GM19193 (cell line): ENCODE data around the gene NR5A1.

ENCODE experiments used
- POLR2A ChIP-seq: IDR thresholded peaks from 4 replicates; pipeline ENCODE4 v1.6.1; 2011; ENCODE audit not compliant: insufficient read depth, insufficient read length; ENCODE audit errors: extremely low read depth

NR5A1 gene

GRCh38 chr9:124485201-124485600 is 22.0 kb downstream of the NR5A1 start:
- no peak for TF ChIP-seq POLR2A

DNA sequence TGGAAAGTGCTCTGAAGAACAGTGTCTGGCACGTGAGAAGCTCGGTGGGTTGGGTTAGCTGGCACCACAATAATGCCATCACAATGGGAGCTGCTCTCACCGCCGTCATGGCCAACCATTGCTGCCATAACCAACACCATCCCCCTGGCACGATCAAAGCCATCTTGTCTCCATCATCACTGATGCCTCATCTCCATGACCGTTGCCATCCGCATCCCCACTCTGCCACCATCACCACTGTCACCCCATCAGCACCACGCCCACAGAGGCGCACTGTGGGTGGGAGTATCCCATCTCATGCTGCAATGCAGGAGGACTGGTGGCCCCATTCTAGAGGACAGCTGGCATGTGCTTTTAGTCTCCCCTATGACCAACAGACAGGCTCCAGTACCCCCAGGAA is 23.7 kb downstream of the NR5A1 start:
- TF ChIP-seq POLR2A = no peak

GRCh38 chr9:124482431-124483031 is 24.7 kb downstream of the NR5A1 start:
- no peak for TF ChIP-seq POLR2A

DNA sequence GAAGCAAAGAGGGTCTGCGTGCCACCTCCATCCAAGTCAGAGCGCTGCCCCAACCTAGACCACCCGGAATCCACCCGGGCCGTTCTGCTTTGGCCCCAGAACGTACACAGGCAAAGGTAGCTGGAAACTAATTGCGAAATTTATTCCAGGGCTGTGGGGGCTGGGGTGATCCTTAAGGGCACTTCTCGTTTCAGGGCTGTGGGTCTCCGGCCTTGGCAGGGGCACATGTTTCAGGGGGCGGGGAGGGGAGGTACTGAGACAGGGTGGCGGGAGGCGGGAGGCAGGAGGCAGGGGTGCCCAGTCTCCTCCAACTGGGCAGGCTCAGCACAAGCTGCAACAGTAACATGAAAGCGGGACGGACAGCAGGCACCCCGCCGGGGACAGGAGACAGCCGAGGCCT is 26.1 kb downstream of the NR5A1 start:
- TF ChIP-seq POLR2A = no peak

- no peak for TF ChIP-seq POLR2A
Observed at GRCh38 chr9:124480621-124480981, 26.6 kb downstream of the NR5A1 start.

- no peak for TF ChIP-seq POLR2A
Observed at GRCh38 chr9:124479947-124480620, 27.1 kb downstream of the NR5A1 start.

DNA sequence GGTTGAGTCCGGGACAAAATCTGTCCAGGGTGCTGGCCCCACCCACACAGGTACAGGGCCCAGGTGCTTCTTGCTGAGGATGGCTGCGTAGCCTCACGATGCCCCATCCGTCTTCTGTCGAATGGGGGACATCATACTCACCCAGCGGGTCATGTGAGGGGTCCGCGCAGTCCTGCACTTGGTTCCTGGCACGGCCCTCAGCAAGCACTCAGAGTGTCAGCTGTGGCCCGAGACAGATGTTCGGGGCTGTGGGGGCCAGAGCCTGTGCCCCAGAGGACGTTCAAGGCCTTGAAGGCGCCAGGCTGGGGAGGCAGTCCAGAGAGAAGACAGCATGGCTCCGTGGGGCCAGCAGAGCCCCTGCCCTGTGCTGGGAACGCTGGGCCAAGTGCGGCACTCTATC is 27.8 kb downstream of the NR5A1 start:
- TF ChIP-seq POLR2A = no peak

DNA sequence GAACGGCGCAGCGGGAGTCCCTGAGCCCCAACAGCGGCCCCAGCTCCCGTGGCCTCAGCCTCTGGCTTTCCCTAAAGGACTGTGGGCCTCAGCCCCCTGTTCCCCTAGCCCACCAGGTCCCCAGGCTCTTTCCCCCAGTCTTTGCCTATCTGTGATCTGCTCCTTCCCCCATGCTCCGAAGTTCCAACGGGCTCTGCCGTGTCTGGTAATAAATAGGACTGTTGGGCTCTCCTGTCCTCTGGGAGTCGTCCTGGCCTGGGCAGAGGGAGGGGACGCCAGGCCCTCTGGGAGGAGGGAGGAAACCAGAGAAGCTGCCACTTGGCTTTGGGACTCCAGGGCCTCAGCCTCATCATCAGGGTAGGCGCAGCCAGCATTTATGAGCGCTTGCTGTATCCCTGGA is 28.8 kb downstream of the NR5A1 start:
- no peak for TF ChIP-seq POLR2A

DNA sequence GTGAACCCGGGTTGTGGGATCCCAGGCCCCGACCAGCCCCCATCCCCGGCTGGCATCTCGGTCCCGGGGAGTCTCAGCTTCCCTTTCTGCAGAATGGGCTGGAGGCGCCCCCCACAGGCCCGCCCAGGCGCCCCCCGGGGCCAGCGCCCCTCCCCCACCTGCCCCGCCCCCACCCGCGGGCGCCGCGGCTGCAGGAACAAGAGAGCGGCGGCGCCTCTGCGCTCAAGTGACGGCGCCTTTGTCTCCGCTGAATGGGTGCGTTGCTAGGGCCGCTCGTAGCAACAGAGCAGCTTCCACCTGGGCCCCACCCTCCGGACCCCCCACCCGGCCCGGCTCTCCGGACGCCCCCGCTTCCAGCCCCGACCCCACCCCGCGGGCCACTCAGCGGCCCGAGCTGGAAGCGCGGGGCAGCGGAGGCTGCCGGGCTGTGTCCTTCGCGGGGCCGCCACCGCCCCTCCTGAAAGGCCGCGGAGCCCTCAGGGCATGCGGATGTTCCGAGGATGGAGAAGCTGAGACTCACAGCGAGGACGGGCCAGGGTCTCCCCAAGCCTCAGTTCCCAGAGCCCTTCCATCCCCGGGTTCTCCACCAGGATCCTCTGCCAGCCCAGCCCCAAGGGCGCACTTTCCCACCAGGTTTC is 29.4 kb downstream of the NR5A1 start:
- TF ChIP-seq POLR2A = no peak

DNA sequence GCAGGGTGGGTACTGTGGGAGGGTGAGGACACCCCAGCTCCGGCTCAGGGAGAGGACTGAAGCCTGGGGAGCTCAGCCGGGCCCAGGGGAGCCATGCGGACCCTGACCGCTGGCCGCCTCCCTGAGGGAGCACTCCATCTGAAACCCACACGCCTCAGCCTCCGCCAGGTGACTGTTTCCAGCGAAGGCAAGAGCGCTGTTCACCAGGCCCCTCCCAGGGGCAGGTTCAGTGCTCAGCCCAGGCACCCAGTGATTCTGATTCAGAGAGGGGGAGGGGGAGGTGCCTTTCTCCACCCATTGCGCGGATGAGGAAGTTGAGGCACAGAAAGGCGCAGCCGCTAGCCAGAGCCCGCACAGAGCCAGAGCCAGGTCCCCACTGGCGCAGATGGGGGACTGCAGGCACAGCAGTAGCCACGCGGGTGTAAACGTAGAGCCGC is 30.0 kb downstream of the NR5A1 start:
- TF ChIP-seq POLR2A = no peak

DNA sequence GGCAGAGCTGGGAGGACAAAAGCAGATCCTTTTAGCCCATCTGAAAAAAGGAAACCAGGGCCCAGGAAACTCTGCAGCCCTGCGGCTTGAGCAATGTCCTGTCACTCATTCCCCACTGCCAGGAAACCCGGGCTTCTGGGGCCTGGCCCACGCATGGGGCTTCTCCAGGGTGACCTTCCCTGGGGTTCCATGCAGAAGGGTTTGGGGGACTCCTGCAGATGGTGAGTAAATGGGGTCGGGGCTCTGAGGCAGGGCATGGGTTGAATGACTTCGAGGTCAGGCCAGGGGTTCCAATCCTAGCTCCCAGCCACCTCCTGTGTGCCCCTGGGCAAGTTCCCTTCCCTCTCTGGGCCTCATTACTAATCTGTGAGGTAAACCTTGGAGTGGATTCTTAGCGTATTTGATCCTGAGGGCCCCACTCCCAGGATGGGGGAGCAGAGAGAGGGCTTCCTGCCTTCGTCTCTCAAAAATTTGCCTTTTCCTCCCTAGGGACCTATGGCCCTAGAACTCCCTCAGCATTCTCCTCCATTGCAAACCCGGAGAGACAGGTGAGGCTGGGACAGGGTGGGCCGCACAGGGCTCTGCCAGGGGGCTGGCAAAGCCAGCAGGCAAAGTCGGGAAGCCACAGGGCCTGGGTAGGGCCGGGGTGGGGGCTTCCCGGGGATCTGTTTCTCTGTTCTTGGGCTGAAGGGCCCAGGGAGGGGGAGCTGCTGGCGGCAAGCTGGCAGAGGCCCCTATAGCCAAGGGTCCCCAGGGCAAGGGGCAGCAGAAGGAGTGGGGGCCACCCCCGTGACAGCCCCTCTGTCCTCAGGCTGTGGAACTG is 31.1 kb downstream of the NR5A1 start:
- no peak for TF ChIP-seq POLR2A

- TF ChIP-seq POLR2A = no peak
Observed at GRCh38 chr9:124475158-124475867, 31.9 kb downstream of the NR5A1 start.

DNA sequence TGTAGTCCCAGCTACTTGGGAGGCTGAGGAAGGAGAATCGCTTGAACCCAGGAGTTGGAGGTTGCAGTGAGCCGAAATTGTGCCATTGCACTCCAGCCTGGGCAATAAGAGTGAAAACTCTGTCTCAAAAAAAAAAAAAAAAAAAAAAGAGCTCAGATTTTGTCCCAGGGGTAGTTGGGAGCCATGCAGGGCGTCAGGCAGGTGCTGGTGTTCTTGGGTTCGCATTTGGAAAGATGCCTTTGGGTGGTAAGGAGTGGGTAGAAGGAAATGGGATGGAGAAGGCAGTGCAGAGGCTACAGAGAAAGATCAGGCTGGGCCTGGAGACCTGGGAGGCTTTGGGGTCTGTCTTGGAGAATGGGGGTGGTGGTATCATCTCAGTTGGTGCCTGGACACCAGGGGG is 33.0 kb downstream of the NR5A1 start:
- TF ChIP-seq POLR2A = no peak

DNA sequence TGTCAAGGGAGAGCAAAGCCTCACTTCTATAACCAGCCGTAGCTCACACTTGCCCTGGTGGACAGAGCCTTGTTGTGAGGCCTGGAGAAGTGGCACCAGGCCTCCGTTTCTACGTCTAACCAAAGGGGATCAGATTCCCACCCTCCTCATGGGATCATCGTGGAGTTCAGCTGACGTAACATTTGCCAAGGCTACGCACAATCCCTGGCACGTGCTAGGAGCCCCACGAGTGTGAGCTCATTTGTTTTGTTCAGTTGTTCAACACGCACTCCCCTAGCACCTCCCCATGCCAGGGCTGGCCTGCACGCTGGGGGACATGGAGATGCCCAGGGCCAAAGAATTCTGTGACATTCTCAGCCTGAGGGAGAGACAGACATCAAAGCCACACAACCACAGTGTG is 33.9 kb downstream of the NR5A1 start:
- TF ChIP-seq POLR2A = no peak

DNA sequence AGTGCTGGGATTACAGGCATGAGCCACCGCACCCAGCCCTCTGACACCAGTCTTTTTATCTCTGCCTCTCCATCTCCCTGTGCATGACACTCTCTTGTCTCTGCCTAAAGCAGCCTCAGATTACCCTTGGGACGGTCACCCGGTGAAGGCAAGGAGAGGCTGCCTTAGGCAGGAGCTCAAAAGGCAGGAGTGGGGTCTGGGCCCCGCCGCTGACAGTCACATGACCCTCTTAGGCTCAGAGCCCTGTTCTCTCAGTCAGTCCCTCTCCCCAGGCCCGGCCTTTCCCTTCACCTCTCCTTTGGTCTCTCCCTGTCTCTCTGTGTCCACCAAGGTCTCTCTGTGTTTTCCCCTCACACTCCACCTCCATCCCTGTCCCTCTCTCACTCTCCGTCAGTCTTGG is 34.4 kb downstream of the NR5A1 start:
- no peak for TF ChIP-seq POLR2A
